HFF-Myc (cell line): ENCODE data around the gene EME2.

Experiments used
- DNase-seq: peaks from one replicate; pipeline ENCODE4 v3.0.0-alpha.2; 2011; ENCODE audit warnings: low read depth; ENCODE audit errors: extremely low read depth
- H3K4me3 ChIP-seq: replicated peaks from 2 replicates; pipeline ENCODE4 v1.5.1; 2011; ENCODE audit warnings: low read depth, mild to moderate bottlenecking, control low read depth, low read length
- TF ChIP-seq, protein P1 (sequence below): IDR thresholded peaks from 2 replicates; pipeline ENCODE4 v1.5.1; 2012; ENCODE audit warnings: mild to moderate bottlenecking, low read depth, low read length, control low read depth; ENCODE audit errors: missing control alignments

EME2 gene, protein sequence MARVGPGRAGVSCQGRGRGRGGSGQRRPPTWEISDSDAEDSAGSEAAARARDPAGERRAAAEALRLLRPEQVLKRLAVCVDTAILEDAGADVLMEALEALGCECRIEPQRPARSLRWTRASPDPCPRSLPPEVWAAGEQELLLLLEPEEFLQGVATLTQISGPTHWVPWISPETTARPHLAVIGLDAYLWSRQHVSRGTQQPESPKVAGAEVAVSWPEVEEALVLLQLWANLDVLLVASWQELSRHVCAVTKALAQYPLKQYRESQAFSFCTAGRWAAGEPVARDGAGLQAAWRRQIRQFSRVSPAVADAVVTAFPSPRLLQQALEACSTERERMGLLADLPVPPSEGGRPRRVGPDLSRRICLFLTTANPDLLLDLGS

DNA sequence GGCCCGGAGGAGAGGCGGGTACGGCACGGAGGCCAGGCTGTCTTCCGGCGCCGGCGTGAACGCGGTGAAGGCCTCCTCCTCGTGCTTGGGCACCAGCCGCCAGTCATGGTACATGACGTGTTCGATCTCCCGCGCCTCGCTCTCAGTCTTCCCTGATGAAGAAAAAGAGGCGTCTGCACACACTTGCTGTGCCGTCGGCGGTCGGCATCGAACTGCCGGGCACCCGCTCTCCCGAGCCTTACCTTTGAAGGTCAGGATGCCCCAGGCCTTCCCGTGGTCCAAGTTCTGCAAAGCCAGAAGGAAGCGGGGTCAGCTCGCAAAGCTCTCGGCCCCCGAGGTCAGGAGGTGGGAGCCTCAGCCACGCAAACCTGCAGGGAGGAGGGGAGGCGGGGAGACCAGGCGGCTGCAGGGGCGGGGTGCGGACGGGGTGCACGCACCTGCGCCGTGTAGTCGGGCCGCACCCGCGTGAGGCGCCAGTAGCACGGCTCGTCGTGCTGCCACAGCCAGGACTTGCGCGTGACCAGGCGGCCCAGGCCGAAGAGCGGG lies at the start of gene EME2:
TSS of gene EME2 (plus strand) at position 449 of the 546 bp plus-strand sequence. CDS start 418 bp downstream, outside the sequence.
- H3K4me3 ChIP-seq: peak within 1 kb of the TSS; percentile 91
- no peak for DNase-seq
- TF ChIP-seq, protein P1, sequence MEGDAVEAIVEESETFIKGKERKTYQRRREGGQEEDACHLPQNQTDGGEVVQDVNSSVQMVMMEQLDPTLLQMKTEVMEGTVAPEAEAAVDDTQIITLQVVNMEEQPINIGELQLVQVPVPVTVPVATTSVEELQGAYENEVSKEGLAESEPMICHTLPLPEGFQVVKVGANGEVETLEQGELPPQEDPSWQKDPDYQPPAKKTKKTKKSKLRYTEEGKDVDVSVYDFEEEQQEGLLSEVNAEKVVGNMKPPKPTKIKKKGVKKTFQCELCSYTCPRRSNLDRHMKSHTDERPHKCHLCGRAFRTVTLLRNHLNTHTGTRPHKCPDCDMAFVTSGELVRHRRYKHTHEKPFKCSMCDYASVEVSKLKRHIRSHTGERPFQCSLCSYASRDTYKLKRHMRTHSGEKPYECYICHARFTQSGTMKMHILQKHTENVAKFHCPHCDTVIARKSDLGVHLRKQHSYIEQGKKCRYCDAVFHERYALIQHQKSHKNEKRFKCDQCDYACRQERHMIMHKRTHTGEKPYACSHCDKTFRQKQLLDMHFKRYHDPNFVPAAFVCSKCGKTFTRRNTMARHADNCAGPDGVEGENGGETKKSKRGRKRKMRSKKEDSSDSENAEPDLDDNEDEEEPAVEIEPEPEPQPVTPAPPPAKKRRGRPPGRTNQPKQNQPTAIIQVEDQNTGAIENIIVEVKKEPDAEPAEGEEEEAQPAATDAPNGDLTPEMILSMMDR: no peak

DNA sequence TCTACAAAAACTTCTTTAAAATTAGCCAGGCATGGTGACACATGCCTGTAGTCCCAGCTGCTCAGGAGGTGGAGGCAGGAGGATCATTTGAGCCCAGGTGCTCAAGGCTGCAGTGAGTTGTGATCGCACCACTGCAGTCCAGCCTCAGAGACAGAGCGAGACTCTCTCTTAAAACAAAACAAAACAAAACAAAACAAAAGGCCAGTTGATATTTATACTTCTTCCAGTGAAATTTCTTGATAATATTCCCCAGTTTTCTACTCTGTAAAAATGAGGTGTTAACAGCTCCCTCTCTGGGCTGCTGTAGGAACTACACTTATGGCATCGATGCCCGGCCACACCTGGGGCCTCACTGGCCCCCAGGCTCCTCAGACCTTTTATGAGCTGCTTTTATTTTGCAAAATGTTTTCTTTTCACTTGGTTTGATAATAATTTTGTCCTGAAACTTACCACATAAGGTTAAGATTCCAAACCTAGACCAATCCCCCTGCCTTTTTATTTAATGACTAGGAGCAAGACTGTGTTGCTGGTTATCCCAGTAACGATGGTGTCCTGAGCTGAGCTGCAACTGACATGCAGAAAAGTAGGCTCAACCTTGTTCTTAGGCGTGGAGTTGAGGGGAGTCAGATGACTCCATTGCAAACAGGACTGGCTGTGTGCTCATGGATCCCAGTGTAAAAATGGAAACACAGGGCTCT lies 49.0 kb upstream of the EME2 start:
- no peak overlapping the region for H3K4me3 ChIP-seq
- TF ChIP-seq, protein P1: peak; percentile 67
- no peak for DNase-seq

DNA sequence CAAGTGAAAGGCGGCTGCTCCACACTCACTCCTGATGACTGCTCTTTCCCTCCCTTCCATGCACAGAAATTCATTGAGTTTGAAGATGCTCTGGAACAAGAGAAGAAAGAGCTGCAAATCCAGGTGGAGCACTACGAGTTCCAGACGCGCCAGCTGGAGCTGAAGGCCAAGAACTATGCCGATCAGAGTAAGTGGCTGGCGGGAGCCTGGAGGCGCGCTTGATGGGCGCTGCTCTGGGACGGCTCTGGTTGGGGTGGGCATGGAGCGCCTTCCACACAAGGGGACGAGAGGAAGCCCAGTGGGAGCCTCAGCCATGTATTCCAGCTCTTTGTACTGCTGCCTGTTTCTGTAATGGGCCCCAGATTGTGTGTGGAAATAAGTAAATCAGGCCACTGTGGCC lies 48.1 kb upstream of the EME2 start:
- TF ChIP-seq, protein P1: no peak
- no peak for DNase-seq
- H3K4me3 ChIP-seq: no peak overlapping the region

DNA sequence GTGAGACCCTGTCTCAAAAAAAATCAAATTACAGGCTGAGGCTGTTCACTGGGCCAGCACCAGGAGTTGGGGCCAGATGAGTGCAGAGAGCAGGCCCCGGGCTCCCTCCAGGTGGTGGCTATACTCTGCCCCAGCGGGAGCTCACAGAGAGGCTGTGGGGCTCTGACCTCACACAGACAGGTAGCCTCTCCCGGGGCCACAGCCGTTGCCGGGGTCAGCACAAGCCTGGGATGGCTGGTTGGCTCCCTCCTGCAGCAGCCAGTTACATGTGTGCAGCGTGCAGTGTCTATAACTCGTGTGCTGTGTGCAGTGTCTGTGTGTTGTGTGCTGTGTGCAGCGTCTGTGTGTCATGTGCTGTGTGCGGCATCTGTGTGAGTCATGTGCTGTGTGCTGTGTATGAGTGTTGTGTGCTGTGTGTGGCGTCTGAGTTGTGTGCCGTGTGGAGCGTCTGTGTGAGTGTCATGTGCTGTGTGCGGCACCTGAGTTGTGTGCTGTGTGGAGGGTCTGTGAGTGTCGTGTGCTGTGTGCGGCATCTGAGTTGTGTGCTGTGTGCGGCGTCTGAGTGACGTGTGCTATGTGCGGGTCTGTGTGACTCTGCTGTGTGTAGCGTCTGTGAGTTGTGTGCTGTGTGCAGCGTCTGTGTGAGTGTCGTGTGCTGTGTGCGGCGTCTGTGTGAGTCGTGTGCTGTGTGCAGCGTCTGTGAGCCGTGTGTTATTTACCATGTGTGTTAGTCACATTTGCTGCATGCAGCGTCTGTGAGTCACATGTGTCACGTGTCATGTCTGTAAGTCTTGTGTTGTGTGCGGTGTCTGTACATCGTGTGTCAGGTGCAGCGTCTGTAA lies 45.7 kb upstream of the EME2 start:
- no peak for DNase-seq
- TF ChIP-seq, protein P1: no peak
- H3K4me3 ChIP-seq: no peak overlapping the region

GRCh38 chr16:1727651-1728624 lies 44.7 kb upstream of the EME2 start:
- DNase-seq: no peak
- no peak overlapping the region for H3K4me3 ChIP-seq
- TF ChIP-seq, protein P1: no peak

- H3K4me3 ChIP-seq: no peak overlapping the region
- TF ChIP-seq, protein P1: no peak
- no peak for DNase-seq
Measured at GRCh38 chr16:1729026-1729425, 43.6 kb upstream of the EME2 start.
